AG08396 (cell line): ENCODE results near the gene SPINK5.

ENCODE experiments used
- DNase-seq: peaks from one replicate; pipeline ENCODE4 v3.0.0; 2012; ENCODE audit warnings: low spot score, mixed read lengths

SPINK5 gene

DNA sequence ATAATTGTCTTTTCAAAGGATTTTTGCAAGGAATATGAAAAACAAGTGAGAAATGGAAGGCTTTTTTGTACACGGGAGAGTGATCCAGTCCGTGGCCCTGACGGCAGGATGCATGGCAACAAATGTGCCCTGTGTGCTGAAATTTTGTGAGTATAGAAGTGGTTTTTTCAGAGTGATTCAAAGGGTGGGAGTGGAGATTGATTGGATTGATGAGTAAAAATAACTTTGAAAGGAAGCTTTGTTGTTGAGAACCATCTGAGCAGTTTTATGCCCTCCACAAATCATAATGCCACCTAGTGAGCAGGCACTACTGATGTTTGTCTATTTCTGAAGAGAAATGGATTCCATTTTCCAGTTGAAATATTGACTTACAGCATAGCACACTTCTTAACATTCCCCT lies 30.6 kb downstream of the SPINK5 start:
- DNase-seq = no peak

DNA sequence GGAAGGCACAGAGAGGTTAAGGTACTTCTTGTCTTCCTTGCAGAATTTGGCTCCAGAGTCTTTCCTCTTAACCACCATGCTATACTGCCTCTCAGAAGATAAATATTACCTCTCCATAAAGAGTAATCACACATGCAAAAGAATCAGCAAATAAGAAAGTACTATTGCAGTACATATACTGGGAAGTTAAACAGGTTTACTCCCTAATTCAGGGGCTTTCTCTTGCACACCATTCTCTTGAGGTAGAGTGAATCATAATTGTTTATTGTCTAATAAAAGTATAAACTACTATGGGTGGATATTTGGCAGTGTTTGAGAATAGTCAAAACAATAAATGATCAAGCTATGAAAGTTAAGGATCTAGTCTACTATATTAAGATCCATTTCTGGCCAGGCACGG lies 40.4 kb downstream of the SPINK5 start:
- DNase-seq = no peak

DNA sequence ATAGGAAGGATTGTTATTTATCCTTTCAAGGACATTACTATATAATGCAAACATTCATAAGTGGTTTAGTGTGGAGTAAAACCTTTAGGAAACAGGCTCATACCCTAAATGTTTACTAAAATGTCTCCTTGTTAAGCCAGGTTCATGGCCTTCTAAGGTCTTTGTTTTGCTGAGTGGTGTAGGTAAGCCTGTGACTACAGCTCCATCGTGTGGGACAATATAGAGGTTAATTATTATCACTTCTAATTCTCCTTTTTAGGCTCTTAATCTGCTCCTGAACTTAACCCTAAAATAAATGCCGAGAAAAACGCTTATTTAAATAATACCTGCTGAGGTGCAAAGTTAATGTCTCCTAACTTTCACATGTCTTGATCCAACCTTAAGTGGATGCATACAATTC lies 43.8 kb downstream of the SPINK5 start:
- DNase-seq = no peak

DNA sequence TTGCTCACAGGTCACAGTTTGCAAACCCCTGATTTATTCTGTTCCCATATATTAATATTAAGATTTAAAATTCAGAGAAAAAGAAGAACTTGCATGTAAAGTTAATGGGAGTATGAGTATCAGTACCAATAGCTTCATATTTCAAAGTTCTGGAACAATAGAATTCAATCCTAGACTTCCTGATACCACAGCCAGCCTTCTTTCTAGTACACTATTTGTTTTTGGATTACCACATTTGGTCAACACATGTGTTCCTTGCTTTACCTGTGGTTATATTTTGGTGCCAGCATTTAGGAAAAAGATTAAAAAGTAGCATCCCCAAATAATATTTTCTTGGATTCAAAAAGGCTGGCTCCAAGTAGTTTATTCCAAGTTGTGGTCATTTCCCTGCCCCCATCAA lies 49.5 kb downstream of the SPINK5 start:
- no peak for DNase-seq

DNA sequence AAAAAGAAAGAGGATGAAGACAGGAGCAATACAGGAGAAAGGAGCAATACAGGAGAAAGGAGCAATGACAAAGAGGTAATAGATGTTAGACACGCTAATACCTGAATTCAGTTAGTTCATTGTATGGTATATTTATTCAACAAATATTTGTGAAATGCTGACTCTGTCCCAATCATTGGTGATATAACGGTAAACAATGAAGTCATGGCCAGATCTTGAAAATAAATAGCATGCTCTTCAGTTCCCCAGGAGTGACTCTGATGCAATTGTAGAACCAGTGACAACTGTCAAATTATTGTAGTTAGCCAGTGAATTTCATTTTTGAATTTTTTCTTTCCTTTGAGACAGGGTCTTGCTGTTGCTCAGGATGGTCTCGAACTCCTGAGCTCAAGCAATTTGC lies 56.5 kb downstream of the SPINK5 start:
- no peak for DNase-seq

DNA sequence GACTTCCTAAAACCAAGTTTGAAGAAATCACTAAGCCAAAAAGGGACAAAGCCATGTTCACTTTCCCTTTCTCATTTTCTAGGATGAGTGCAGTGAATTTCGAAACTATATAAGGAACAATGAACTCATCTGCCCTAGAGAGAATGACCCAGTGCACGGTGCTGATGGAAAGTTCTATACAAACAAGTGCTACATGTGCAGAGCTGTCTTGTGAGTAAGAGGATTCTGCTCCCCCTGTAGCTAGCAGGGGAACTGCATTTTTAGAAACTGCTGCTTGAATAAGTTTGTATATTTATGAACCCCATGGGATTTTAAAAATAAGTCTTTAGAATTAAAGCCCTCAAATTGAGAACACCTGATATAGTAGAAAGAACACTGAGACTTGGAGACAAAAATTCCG lies 61.9 kb downstream of the SPINK5 start:
- no peak for DNase-seq

DNA sequence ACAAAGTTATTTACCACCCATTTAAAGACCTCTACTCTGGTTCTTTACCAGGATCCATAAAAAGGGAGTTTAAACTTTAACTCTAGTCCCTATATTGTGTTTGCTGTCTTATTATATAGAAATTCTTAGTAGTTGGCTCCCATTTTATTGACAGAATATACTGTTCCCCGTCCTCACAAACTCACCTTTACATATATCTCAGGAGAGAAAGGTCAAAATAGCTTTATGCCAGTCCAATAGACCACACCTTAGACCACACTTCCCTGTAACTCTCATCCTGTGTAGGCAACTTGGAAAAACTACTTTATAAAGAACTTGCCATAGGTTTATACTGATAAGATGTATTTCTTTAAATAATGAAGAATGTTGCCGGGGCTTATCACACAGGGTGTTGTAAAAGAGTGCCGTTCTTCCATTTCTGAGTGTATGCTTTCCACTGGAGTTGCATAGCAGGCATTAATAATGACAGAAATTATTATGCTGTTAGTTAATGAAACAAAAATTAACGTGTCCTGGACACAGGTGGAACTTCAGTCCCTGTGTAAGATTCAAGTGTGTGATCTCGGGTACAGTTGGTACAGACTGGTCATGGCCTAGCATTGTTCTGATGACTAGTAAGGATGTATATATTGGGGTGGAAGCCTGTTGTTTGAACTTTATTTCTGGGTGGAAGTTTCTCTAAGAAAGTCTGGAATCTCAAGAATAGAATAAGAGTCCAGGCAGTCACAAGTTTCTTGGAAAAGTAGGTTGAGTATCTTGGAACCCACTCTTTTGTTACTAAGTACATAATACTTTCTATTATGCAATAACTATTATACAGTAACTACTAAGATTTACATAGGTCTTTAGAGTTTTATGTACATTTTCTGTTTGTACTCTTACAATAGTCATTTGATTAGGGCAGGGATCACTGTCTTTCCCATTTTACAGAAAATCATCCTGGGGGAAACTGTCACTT lies 71.6 kb downstream of the SPINK5 start:
- DNase-seq = no peak

DNA sequence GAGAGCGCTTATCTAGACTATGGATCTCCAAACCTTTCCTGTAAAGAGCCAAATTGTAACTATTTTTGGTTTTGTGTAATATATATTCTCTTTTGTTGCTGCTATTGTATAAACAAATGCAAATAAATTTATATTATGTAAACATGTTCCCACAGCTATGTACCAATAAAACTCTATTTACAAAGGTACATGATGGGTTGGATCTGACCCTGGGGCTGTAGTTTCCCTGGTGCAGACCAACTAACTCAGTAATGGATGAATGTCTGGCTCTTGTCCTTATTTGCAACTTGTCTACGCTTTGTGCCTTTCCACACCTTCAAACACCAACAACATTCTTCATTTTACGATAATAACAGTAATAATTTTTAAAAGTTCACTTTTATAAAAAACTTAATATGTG lies 77.1 kb downstream of the SPINK5 start:
- DNase-seq = no peak

DNA sequence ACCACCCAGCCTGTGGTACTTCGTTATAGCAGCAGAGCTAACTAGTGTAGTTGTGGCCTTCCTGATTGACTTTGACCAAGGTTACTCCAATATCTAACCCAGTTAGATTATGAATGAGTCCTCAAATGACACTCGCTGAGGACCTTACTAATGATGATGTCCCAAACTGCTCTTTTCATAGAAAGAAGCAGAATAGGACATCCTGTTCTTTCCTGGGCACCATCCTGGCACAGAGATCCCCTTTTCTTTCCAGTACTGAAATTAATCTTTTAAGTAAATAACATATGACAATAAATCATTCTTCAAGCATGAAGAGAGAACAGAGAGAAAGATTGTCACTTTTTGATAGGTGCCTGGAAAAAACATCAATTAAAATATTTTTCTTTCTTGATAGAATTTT lies 77.9 kb downstream of the SPINK5 start:
- DNase-seq = no peak

DNA sequence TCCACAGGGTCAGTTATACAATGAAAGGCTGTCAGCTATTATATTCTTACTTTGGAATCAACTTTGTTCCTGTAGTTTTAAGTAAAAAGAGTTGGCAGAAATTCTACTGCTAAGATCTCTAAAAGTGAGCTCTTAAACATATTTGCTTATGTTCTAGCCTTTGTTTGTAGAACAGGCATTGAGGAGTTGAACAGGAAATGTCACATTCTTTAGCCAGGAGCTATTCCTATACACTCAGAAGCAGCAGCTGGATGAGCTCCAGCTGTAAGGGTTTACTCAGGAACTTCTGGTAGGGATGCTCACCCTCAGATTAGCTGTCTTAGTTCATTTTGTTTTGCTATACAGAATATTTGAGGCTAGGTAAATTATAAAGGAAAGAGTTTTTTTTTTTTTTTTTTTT lies 82.1 kb downstream of the SPINK5 start:
- DNase-seq = no peak

DNA sequence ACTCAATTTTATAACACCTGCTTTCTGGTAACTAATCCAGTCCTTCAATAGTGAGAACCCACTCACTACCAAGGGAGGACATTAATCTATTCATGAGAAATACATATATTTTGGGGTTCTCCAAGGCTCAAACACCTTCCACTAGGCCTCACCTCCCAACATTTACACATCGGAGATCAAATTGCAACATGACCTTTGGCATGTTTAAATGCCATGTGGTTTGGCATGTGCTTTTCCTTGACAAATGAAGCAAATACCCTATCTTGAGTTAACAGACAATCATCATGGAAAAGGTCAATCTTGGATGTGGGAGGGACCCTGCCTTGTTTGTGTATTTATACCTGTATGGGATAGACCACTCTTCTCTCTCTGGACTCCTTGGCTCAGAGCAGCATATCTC lies 82.7 kb downstream of the SPINK5 start:
- no peak for DNase-seq

DNA sequence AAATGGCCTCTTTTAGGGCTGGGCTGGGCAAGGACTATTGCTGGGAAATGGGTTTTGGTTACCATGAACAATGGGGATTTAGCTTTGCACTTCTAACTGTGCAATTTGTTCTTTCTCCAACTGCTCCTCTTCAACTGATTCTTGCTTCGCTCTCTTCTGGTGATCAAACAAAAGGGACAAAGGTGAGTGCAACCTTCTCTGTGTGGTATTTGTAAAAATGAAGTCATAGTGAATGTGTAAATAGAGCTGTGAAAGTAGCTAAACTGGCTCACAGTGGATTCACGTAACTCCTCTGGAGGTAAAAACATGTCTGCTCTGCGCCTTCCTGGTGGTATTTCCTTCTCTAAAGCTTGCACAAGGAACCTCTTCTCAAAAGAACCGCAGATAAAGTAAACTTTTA lies 83.6 kb downstream of the SPINK5 start:
- DNase-seq = no peak

DNA sequence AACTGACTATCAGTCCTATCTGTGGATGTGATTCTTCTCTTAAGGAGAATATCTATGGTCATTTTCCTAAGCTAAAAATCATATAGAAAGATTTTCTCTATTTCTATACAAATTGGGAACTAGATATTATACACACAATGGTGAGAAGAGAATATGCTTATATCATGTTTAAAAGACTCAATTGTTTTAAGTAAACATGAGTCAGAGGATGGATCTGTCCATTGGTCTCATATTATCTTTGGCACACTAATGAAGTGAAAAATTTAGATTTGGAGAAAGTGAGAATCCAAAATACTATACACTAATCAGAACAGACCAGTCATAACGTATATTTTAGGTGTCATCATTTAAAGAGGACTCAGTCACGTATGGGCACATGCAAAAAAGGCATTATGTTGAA lies 88.1 kb downstream of the SPINK5 start:
- DNase-seq = no peak

DNA sequence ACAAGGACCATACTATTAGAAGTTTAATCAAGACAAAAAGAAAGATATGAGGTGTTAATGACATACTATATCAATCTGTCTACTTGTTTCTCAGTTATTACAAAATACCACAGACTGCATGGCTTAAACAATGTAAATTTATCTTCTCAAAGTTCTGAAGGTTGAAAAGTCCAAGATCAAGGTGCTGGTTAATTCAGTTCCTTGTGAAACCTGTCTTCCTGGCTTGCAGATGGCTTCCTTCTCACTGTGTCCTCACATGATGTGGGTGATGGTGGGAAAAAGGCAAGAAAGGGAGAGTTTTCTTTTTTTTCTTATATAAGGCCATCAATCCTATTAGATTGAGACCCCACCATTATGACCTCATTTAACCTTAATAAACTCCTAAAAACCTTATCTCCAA lies 89.0 kb downstream of the SPINK5 start:
- no peak for DNase-seq

DNA sequence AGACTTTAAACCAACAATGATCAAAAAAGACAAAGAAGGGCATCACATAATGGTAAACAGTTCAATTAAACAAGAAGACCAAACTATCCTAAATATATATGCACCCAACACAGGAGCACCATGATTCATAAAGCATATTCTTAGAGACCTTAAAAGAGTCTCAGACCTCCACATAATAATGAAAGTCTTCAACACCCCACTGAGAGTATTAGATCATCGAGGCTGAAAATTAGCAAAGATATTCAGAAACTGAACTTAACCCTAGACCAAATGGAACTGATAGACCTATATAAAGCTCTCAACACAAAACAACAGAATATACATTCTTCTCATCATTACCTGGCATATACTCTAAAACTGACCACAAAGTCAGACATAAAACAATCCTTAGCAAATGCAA lies 92.8 kb downstream of the SPINK5 start:
- no peak for DNase-seq

DNA sequence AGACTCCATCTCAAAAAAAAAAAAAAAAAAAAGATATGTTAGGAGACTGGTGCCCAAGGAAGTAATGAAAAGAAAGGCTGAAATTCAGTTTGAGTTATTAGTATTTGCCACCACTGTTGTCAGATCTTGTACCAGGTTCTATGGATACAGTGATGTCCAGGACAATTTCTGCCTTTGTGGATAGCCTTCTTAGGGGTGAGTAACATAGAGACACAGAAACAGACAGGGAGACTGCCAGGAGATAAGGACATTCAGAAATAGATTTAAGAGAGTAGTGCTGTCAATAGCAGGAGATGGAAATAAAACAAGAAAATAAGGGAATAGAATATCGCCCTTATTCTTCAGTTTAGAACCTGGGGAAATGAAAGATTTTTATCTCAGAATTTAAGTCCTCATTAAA lies 98.3 kb downstream of the SPINK5 start:
- DNase-seq = no peak

DNA sequence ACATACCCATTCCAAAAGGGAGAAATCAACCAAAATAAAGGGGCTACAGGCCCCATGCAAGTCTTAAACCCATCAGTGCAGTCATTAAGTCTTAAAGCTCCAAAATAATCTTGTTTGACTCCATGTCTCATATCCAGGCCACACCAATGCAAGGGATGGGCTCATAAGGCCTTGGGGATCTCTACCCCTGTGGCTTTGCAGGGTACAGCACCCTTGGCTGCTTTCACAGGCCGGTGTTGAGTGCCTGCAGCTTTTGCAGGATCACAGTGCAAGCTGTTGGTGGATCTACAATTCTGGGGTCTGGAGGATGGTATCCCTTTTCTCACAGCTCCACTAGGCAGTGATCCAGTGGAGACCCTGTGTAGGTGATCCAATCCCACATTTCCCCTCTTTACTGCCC lies 99.6 kb downstream of the SPINK5 start:
- DNase-seq = no peak

DNA sequence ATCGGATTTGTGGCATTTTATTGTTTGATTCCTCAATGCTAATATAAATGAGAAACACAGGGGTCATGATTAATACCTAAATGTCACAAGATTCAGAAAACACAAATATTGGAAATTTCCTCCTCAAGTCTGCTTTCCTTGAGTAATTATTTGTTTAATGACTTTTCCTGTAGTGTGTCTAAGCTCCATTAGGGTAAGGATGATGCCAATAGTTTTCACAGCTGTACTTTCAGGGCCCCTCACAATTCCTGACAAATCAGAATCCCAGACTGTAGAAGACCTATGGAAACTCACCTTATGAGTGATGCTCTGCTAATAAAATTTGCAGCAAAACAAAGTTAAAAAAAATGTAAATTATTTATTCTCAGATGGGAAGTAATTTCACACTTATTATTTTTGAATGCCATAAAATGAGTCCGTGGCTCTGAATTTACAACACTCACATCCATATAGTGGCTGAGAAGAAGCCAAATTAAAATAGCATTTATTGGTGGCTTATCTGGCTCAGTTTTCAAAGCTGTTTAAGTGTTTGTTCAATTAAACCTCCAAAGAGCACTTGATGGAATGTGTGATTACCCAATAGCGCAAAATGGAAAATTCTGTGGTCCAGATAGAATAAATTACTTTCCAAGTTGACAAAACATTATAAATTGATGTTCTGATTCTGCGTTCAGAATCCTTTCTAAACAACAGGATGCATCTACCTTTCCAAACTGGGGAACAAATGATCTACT lies 102.9 kb downstream of the SPINK5 start:
- DNase-seq = no peak

DNA sequence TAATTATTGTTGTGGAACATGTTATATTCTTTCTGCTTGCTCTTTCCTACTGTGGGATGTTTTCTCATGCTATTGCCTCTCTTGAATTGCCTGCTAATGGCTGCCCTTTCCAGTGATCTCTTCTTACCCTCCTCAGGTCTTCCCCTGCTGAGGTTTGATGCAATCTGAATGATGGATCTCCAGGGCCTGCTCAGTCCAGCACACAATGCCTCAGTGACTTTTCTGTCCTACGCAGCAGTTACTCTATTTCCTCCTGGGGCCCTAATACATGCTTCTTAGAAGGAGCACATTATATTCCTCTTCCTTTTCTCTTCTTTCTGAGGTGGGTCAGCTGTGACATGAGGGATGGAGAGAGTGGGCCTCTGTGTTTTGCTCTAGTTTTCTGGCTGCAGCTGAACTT lies 104.5 kb downstream of the SPINK5 start, which contains the start of gene SPINK14:
TSS of gene SPINK14 (plus strand) at position 301 of the 400 bp plus-strand sequence. CDS start 1,187 bp downstream, outside the sequence.
- no peak for DNase-seq

DNA sequence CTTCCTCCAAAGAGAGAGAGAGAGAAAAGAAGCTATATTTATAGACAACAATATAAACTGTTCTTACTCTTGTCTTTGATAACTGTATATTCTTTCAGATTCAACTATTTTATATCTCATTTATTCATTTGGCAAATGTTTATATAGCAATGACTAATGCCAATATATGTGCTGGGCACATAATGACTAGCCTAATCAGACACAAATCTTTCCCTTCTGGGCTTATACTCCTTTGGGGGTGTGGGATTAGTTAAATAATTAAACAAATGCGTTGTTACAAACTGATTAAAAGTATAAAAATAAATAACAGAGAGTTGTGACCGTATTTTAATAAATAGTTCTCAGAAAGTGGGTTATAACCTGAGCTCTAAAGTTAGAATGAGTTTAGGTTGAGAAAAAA lies 108.6 kb downstream of the SPINK5 start:
- no peak for DNase-seq

DNA sequence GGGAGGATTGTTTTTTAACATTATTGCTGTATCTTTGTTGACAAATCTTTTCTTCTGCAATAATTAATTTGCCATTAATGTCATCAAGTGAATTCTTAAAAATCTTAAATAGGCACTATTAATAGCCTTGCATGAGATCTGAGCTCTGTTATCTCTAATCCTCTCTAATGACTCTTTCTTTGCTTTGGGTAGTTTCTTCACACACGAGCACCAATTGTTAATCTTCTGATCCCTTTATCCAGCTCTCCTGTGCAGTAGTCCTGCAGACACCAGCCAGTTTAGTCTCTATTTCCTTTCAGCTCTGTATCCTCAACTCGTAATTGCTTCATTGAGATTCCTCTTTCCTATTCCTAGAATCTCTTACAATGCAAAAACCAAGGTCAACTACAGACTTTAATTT lies 112.7 kb downstream of the SPINK5 start:
- DNase-seq = no peak

DNA sequence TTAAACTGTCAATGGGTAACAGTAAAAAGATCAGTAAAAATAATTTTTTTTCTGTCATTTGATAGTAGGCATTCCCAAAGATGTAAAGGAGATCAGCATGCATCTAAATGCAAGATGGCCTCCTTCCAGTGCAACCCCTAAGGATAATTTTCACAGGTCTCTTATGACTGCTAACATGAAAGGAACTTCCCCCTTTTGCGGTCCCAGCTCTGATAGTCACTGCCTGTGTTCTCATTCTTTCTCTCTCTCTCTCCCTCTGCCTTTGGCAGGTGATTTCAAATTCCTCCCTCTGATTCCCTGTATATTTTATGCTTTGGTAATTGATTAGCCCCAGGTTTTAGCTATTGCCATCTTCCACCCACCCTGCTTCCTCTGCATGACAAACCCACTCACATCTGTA lies 113.4 kb downstream of the SPINK5 start:
- DNase-seq = no peak

DNA sequence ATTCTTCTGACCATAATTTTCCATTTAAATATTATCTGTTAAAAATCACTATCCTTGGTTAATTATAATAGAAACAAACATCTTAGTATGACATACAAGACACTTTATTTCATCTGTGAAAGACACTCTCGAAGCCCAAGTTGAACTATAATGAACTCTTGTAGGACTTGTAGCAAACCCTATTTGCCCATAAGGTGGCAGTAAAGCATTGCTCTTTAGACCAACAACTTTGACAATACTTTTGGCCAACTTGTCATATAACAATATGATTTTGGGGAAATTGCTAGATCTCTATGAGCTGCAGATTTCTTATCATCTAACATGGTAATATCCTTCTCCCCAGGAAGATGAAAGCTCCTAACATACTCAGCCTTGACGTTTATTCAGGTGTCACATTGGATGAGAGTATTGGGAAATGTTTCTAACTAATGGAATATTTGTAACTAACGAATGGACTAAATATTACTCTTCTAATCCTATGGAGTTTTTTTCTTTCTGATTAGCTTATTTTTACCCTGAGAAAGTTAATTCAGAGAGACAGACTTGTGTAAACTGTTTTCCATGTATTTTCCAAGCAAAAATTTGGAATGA lies 115.5 kb downstream of the SPINK5 start:
- DNase-seq = peak; percentile 4
